ENCODE measurements around the gene COPS8. TPM values are rescaled to one million over a fixed set of nuclear protein-coding genes. Genes with fewer than 3 reads are reported as not detected.
A peak's percentile ranks its signal among the peaks of the same experiment; 100 is the strongest.

The COPS8 gene
- total and polyA plus RNA-seq, 2 donors (not counting 3 experiments of a cell fraction or from before 2014, with no cell fraction given): 73.6 to 80.7 TPM

- Histone ChIP-seq H3K9ac (replicated peaks; ENCODE audit: extremely low read depth, insufficient read depth, low read length) (no peak overlapping the region), H3K27ac (ENCODE audit: insufficient read depth, low read depth, low read length) (peak overlapping the region; percentile 56), H3K36me3 (ENCODE audit: control insufficient read depth in 2 of 2, extremely low read depth in 1 of 2, insufficient read depth in 2 of 2, low read length in 2 of 2) (peaks cover 2 to 13% of the 10 kb centered on the region in 2 experiments), H3K79me2 (ENCODE audit: control insufficient read depth, insufficient read depth, low read length) (peaks cover 53% of the 10 kb centered on the region), H3K27me3 (ENCODE audit: control insufficient read depth in 2 of 2, insufficient read depth in 2 of 2, low read length in 2 of 2) (no peaks in the 10 kb centered on the region), H3K9me3 (replicated peaks; ENCODE audit: control insufficient read depth, insufficient read depth, low read length) (no peaks in the 10 kb centered on the region), H3K4me1 (ENCODE audit: control insufficient read depth, extremely low read depth, insufficient read depth, low read length) (peaks cover 66% of the 10 kb centered on the region), H3K9me1 (replicated peaks; ENCODE audit: control insufficient read depth, extremely low read depth, insufficient read depth, low read length) (no peaks in the 10 kb centered on the region), H3K4me3 (replicated peaks in 1 of 3; ENCODE audit: insufficient read depth in 1 of 3, low read depth in 1 of 3, low read length in 3 of 3) (peak overlapping the region in 1 of 3 experiments; percentile 8), H2AFZ (ENCODE audit: low read depth, low read length) (peak overlapping the region; percentile 7), H4K20me1 (replicated peaks; ENCODE audit: control insufficient read depth, extremely low read depth, insufficient read depth, low read length) (no peaks in the 10 kb centered on the region), H3K4me2 (ENCODE audit: insufficient read depth, low read length) (peak overlapping the region; percentile 60)
- FAIRE-seq: no peak
- intact Hi-C loops (cut with micrococcal nuclease) (loop anchor here (10.0 kb wide), 1 partner anchor 582 kb away; no protein-coding TSS in a partner anchor), dilution Hi-C loops (cut with MboI; ENCODE audit: extremely low pct_ligation_motif_present, low sequenced_read_pairs) (no loop called here)
- TF ChIP-seq FOS (IDR thresholded peaks at IDR 0.05; ENCODE audit: borderline replicate concordance, insufficient read depth, low read length): no peak
- TF ChIP-seq POLR2A (IDR thresholded peaks at IDR 0.05; ENCODE audit: low read depth, low read length): no peak
- TF ChIP-seq MAX (IDR thresholded peaks at IDR 0.05; ENCODE audit: insufficient read depth, insufficient read length): no peak
- TF ChIP-seq CTCF (IDR thresholded peaks at IDR 0.05; ENCODE audit: extremely low read depth in 1 of 2, insufficient read depth in 1 of 2, low read depth in 1 of 2, low read length in 2 of 2): no peak
- no peak for TF ChIP-seq EZH2 (IDR thresholded peaks at IDR 0.05; ENCODE audit: borderline replicate concordance, low read depth, low read length, severe bottlenecking)
- no peak for TF ChIP-seq POLR2AphosphoS5 (IDR thresholded peaks at IDR 0.05; ENCODE audit: insufficient read depth, low read depth, low read length)
- TF ChIP-seq JUN (IDR thresholded peaks at IDR 0.05; ENCODE audit: borderline replicate concordance, insufficient read depth, insufficient read length, low read depth): no peak
- no peak for TF ChIP-seq GATA2 (IDR thresholded peaks at IDR 0.05; ENCODE audit: insufficient read depth, insufficient read length, low read depth, low read length)
- CTCF ChIA-PET: interaction anchor here (0.6 to 4.0 kb wide), 23 partner anchors 8 to 479 kb away, joined by 3 to 56 read pairs (median 5); no protein-coding TSS in a partner anchor
- BruUV-seq (replicated peaks): no TSS peak
- peak; percentile 76 for DNase-seq (ENCODE audit: low read depth, low spot score)
- POLR2A ChIA-PET: no interaction called here
Measured at GRCh38 chr2:237092506-237092905, 6.8 kb downstream of the COPS8 start.
